OCI-M1 (cell line): ENCODE measurements around the gene AK4.
"Not testable (repeated sequence)": the region's sequence is repeated elsewhere in the genome, so short reads cannot be mapped to it uniquely, and the experiment has no call there.

ENCODE experiments used
- DNase-seq: peaks from one replicate; lab custom pipeline; 2025; lab: John Stamatoyannopoulos, UW

AK4 gene

GRCh38 chr1:65214340-65215027, 66.5 kb downstream of the AK4 start:
- DNase-seq, result no peak

- no peak for DNase-seq
These were observed 69.0 kb downstream of the AK4 start for GRCh38 chr1:65216989-65217388.

GRCh38 chr1:65221638-65222339, 73.8 kb downstream of the AK4 start:
- DNase-seq, result no peak

GRCh38 chr1:65222340-65222940, 74.4 kb downstream of the AK4 start:
- DNase-seq, result no peak

GRCh38 chr1:65224681-65225091, 76.7 kb downstream of the AK4 start:
- peak; percentile 77 for DNase-seq

- no peak for DNase-seq
These were observed 77.2 kb downstream of the AK4 start for GRCh38 chr1:65225179-65225578.

- DNase-seq, result no peak
These were observed 81.2 kb downstream of the AK4 start for GRCh38 chr1:65229201-65229600.

- DNase-seq, result peak; percentile 41
These were observed 81.8 kb downstream of the AK4 start for GRCh38 chr1:65229754-65230339.

- DNase-seq, result peak; percentile 97
These were observed 82.9 kb downstream of the AK4 start for GRCh38 chr1:65230731-65231481.

GRCh38 chr1:65231718-65232330, 83.8 kb downstream of the AK4 start:
- peak; percentile 88 for DNase-seq

GRCh38 chr1:65232461-65232990, 84.5 kb downstream of the AK4 start:
- DNase-seq, result peak; percentile 90

GRCh38 chr1:65233782-65234181, 85.8 kb downstream of the AK4 start:
- peak; percentile 66 for DNase-seq

- DNase-seq, result peak; percentile 83
These were observed 88.1 kb downstream of the AK4 start for GRCh38 chr1:65235867-65236805.

GRCh38 chr1:65237088-65237487, 89.1 kb downstream of the AK4 start:
- not testable (repeated sequence) for DNase-seq

GRCh38 chr1:65237503-65237902, 89.5 kb downstream of the AK4 start:
- DNase-seq, result no peak

- peak; percentile 37 for DNase-seq
These were observed 90.0 kb downstream of the AK4 start for GRCh38 chr1:65238010-65238409.

GRCh38 chr1:65243491-65243890, 95.5 kb downstream of the AK4 start:
- DNase-seq, result no peak

- no peak for DNase-seq
These were observed 97.3 kb downstream of the AK4 start for GRCh38 chr1:65245295-65245694.

GRCh38 chr1:65247419-65248359, 99.7 kb downstream of the AK4 start:
- no peak for DNase-seq
